Measurements from ENCODE around the gene ZMYND8.

Gene ZMYND8

DNA sequence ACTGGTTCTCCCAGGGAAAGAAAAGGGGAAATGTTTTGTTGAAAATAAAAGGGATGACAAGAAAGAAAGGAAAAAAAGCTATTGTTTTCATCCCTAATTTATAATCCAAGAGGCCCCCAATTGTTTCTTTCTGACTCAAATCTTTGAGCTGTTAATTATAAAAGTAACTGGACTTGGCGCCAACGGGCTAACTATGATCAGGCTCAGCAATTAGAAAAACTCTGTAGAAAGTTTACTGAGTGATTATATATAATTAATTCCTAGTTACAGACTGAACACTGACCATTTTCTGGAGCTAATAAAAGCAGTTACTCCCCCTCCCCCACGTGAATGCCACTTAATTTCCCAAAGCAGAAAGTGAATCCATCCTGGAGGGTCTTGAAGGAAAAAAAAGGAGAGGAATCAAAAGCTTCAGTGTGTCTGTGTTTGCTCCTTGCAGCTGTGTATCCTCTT, 3.2 kb downstream of the ZMYND8 start:
- no peak for DNase-seq (ENCODE audit: low spot score in 2 of 2)
- Mint-ChIP-seq H3K27ac (no peak overlapping the region), H3K4me3 (peak overlapping the region; percentile 83), H3K27me3 (no peaks in the 10 kb centered on the region), H3K36me3 (no peaks in the 10 kb centered on the region), H3K9me3 (no peaks in the 10 kb centered on the region), H3K4me1 (peaks cover 49% of the 10 kb centered on the region)
- no peak for ATAC-seq (ENCODE audit: low read depth)

DNA sequence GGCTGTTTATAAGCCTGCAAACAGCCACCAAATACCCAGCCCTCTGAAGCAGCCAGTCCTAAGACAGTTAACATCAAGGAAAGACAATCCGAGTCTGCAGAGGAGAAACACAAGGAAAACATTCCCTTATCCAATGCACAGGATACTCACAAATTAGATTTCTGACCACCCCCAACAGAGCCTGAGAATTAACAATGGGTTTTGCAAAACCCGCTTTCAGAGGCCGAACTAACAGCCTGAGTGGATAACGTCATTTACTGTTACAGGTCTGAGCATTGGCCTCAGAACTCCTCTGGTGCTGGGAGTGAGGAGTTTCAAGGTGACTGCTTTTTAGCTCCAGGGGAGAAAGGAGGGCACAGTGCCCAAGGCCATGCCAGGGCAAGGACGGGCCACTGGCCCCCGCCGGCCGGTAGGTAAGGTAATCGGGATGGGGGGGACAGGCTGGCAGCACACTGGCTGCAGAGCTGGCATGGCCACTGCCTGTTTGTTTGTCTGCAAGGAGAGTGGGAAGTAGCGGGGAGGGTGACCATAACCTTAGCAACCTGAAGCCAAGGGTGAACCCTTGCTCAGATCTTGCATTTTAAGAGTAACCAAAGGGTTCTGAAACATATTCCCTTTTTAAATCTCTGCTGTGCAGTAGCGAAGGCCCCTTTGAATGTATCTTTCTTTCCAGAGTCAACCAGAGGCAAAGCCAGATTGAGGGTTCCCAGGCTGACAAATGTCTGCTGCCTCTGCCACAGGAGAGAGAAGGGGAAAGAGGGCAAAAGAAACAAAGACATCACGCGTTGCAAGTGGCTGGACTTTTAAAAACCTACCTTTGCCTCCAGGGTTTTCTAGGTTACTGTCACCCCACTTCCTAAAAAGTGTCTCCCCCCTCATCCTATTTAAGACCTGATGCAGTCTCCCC, 3.9 kb downstream of the ZMYND8 start:
- Mint-ChIP-seq H3K27me3 (no peaks in the 10 kb centered on the region), H3K9me3 (no peaks in the 10 kb centered on the region), H3K27ac (no peak overlapping the region), H3K4me1 (peaks cover 47% of the 10 kb centered on the region), H3K4me3 (no peak overlapping the region), H3K36me3 (peaks cover 2% of the 10 kb centered on the region)
- DNase-seq (ENCODE audit: low spot score in 2 of 2) (no peak), ATAC-seq (ENCODE audit: low read depth) (no peak)

DNA sequence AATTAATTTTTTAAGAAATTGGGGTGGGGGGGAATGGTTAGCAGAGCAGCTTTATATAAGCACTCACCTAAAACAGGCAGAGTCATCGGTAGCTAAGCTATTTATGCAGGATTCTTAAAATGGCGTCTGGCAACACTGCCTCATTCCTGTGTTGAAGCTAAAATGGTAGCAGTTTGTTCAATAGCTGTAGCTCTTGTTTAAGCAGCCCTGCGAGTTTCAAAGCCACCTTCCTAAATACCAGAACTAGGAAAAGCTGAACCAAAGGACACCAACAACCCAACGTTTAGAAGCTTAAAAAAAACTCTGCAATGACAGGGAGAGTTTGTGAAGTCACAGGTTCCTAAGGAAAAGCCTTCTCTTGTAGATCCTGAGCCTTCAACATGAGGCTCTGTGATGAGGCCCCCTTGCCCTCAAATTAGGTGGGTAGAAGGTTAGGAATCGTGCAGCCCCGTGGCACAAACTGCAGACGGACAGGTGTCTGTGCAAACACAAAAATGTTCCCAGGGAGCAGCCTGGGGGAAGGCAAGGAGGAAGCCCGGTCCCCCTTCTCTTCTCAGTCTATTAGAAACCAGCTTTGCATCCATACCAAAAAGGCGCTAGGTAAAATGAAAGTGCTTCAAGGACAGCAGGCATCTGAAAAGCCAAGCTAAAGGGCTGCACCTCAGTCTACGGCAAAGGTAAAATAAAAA, 4.7 kb downstream of the ZMYND8 start:
- ATAC-seq (ENCODE audit: low read depth) (peak; percentile 49), DNase-seq (ENCODE audit: low spot score in 2 of 2) (no peak)
- Mint-ChIP-seq H3K27ac (no peak overlapping the region), H3K4me1 (peaks cover 45% of the 10 kb centered on the region), H3K36me3 (peaks cover 6% of the 10 kb centered on the region), H3K4me3 (no peak overlapping the region), H3K9me3 (no peaks in the 10 kb centered on the region), H3K27me3 (no peaks in the 10 kb centered on the region)

DNA sequence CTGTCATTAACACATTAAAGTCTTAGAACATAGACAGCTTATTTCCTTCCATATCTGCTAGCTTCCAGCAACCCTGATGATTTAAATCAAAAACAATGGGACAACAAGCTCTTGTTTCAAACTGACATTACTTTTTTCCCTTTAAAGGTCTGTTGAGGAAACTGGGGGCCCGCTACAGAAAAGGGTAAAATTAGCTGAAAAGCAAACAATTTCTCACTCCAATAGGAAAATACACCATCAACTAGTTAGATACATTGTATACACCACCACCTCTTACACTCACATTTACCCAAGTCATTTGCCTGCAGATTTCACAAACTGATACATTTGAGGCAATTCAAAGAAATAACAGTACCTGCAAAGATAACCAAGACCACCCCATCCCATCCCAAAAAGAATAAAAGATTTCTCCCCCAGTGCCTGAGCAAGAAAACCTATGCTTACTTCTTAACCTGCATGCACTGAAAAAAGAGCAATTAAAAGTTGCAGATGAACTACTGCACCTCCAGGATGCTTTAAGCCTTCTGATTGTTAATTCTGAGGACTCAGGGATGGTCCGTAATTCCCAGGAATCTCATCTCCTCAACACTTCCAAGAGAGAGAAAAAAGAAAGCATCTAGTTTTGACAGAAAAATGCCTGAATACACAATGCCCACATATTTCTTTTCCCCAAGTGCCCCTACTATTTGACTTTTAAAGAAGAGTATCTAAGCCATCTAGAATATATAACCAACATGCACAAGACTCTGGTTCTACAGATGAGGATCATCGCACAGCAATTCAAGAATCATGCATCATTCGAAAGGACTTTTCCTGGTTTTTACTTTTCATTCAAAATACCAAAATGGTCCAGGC, 5.6 kb downstream of the ZMYND8 start:
- H3K4me1 Mint-ChIP-seq: peaks cover 47% of the 10 kb centered on the region
- ATAC-seq (ENCODE audit: low read depth) (no peak), DNase-seq (ENCODE audit: low spot score in 2 of 2) (no peak)
- no peak overlapping the region for H3K27ac Mint-ChIP-seq
- H3K36me3 Mint-ChIP-seq: peaks cover 14% of the 10 kb centered on the region
- no peak overlapping the region for H3K4me3 Mint-ChIP-seq
- no peaks in the 10 kb centered on the region for H3K27me3 Mint-ChIP-seq
- no peaks in the 10 kb centered on the region for H3K9me3 Mint-ChIP-seq

DNA sequence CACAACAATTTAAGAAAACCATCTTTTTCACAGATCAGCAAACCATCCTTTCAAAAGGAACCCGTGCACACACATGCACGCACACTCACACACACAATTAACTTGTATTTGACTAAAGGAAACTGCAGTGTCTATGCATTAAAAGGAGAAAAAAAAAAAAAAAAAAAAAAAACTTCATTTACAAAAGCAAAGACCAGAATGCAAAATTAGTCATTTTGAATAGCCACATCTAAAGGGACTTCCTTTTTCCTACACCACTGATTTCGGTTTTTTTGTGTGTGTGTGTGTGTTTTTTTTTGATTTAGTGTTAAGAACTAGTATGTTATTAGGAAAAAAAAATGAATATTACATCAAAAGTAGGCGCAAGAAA, 6.3 kb downstream of the ZMYND8 start:
- DNase-seq (ENCODE audit: low spot score in 2 of 2) (no peak), ATAC-seq (ENCODE audit: low read depth) (peak; percentile 39)
- peaks cover 43% of the 10 kb centered on the region for H3K4me1 Mint-ChIP-seq
- no peaks in the 10 kb centered on the region for H3K9me3 Mint-ChIP-seq
- H3K27ac Mint-ChIP-seq: no peak overlapping the region
- H3K36me3 Mint-ChIP-seq: peaks cover 15% of the 10 kb centered on the region
- no peak overlapping the region for H3K4me3 Mint-ChIP-seq
- H3K27me3 Mint-ChIP-seq: no peaks in the 10 kb centered on the region

DNA sequence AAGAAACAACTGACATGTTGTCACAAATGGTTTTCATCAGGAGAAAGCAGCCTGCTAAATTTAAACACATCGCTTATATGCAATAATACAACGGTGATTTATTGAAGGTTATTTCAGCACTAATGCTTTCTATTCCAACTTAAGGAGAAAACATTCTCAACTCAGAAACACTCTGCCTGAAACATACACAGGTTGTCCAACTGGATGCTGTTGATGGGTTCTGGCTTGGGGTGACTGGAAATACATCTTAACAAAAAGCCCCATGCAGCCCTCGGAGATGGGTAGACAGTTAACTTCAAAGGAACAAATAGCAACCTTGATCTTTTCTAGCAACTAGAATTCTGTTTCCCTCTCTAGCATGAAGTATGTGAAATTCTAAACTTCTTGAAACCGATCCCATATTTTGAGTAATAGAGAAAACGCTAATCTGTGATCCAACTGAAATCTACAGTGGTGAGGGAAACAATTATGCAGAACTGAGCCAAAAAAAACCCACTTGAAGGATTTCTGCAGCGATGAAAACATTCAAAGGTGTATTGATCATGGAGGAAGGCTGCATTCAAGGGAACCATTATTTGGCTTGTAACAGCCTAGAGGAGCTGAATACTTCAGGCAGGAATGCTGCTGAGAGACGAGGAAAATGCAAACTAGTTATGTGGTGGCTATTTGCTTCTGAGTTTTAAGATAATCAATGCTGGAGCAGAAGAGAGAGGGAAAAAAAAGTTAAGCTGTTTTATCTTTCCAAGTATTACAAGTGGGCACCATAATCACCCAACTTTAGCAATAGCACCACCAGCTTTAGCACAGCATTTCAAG, 6.9 kb downstream of the ZMYND8 start:
- H3K27ac Mint-ChIP-seq: no peak overlapping the region
- peaks cover 39% of the 10 kb centered on the region for H3K4me1 Mint-ChIP-seq
- no peak overlapping the region for H3K4me3 Mint-ChIP-seq
- no peaks in the 10 kb centered on the region for H3K27me3 Mint-ChIP-seq
- H3K9me3 Mint-ChIP-seq: no peaks in the 10 kb centered on the region
- peaks cover 17% of the 10 kb centered on the region for H3K36me3 Mint-ChIP-seq
- DNase-seq (ENCODE audit: low spot score in 2 of 2) (no peak), ATAC-seq (ENCODE audit: low read depth) (no peak)

DNA sequence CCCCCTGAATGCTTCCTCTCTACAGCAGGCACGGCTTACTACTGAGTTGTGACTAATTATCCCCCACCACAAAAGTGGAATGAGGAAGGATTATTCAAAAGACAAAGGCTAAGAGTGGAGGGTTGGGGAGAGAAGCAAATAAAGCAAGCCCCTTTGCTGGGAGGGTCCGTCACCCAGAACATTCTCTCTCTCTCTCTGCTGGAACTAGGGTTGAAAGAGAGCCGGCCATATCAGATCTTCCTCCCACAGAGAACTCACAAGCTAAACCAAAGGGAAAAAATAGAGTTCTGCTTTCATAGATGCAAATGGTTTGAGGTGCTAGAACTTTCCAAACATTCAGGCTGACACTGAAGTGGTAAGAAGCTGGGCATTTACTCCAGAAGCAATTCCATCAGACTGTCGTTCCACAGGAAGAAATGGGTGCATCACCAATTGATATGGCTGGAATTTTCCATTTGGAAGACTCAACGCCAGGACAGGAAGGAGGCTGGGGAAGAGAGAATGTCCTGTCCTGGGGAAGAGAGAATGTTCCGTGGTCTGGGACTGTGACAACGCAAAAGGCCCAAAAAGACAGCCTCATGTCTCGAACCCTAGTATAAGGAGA, 7.9 kb downstream of the ZMYND8 start:
- Mint-ChIP-seq H3K27me3 (no peaks in the 10 kb centered on the region), H3K4me1 (peaks cover 36% of the 10 kb centered on the region), H3K36me3 (peaks cover 22% of the 10 kb centered on the region), H3K4me3 (no peak overlapping the region), H3K27ac (no peak overlapping the region), H3K9me3 (no peaks in the 10 kb centered on the region)
- DNase-seq (ENCODE audit: low spot score in 2 of 2): no peak
- ATAC-seq (ENCODE audit: low read depth): peak; percentile 20

DNA sequence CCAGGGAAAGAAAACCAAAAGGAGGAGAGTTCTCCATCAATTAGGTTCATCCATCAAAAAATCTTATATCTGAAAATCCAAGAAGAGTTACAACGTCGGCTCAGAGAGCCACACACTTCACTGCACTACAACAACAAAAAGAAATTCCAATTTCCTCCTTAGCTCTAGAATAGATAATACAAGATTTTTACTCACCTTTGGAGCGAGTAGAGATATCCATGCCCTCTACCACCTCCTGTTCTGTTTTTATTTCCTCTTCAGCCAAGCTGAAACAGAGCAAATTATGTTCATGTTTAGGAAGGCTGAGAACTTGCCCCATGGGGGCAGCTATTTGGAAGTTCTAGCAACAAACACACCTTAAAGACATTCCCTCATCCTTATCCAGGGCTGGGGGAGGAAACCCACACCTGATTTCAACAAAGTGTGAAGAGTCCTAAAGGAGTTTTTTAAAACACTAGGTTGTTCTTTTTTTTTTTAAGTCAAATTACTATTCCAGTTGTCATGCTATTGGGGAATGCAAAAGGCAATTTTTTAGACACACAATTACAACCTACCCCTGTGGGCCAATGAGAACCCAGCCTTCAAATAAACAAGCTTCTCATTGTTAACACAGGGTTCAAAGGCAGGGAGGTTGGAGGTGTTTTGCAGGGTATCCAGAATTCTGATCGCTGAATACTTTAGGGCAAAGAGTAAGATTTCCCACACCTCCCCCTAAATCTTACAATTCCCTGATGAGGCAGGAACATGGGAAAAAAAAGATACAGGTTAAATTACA, 8.7 kb downstream of the ZMYND8 start:
- Mint-ChIP-seq H3K27me3 (no peaks in the 10 kb centered on the region), H3K4me3 (peak overlapping the region; percentile 39), H3K36me3 (peaks cover 22% of the 10 kb centered on the region), H3K9me3 (no peaks in the 10 kb centered on the region), H3K4me1 (peaks cover 30% of the 10 kb centered on the region), H3K27ac (no peak overlapping the region)
- DNase-seq (ENCODE audit: low spot score in 2 of 2) (no peak), ATAC-seq (ENCODE audit: low read depth) (no peak)

DNA sequence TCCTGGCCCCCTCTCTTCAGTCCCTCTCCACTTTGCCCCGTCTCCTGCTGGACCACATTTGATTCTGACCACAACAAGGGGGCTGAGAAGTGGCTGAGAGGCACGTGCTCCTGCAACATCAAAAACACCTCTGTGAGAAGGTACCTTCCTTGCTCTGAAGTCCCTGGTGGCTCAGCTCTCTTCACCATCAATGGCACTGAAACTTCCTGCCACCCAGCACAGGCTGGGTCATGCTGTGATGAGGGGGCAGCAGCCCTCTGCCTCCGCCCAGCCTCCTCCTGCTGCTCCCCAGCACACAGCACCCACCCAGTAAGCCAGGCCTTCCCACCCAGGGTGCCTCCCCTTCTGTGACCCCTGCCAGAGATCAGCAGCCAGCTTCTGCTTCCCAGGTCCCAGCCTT, 10.3 kb downstream of the ZMYND8 start:
- Mint-ChIP-seq H3K27ac (no peak overlapping the region), H3K4me3 (peak overlapping the region; percentile 70), H3K27me3 (no peaks in the 10 kb centered on the region), H3K9me3 (no peaks in the 10 kb centered on the region), H3K36me3 (peaks cover 24% of the 10 kb centered on the region), H3K4me1 (peaks cover 23% of the 10 kb centered on the region)
- ATAC-seq (ENCODE audit: low read depth) (peak; percentile 44), DNase-seq (ENCODE audit: low spot score in 2 of 2) (no peak)

DNA sequence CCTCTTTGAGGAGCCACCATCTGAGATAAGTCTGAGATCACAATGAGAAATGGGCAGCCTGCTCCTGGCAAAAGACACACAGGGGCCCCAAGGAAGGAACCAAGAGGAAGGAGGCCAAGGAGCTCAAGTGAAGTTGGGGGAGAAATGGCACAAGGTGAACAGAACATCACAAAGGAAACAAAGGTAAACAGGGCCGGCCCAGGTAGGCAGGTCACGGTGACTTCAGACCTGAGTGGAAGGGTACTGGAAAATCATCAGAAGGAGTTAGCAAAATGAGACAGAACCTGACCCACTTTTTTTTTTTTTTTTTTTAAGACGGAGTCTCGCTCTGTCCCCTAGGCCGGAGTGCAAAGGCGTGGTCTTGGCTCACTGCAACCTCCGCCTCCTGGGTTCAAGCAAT, 11.3 kb downstream of the ZMYND8 start:
- no peak for ATAC-seq (ENCODE audit: low read depth)
- H3K9me3 Mint-ChIP-seq: no peaks in the 10 kb centered on the region
- no peak overlapping the region for H3K4me3 Mint-ChIP-seq
- peaks cover 29% of the 10 kb centered on the region for H3K36me3 Mint-ChIP-seq
- H3K4me1 Mint-ChIP-seq: peaks cover 23% of the 10 kb centered on the region
- H3K27me3 Mint-ChIP-seq: no peaks in the 10 kb centered on the region
- H3K27ac Mint-ChIP-seq: peak overlapping the region; percentile 64
- DNase-seq (ENCODE audit: low spot score in 2 of 2): no peak

DNA sequence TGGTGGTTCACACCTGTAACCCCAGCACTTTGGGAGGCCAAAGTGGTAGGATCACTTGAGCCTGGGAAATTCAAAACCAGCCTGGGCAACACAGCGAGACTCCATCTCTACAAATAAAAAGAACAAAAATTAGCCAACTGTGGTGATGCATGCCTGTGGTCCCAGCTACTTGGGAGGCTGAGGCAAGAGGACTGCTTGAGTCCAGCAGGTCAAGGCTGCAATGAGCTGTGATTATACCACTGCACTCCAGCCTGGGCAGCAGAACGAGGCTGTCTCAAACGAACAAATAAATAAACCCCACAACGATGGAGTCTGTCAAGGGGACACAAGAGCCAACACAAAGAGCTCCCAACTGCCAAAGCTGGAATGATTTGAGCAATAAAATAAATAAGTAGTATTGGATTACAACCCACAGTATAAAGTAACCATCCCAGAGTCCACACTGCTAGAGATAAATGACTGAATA, 13.5 kb downstream of the ZMYND8 start:
- Mint-ChIP-seq H3K9me3 (no peaks in the 10 kb centered on the region), H3K27ac (no peak overlapping the region), H3K4me1 (peaks cover 26% of the 10 kb centered on the region), H3K4me3 (no peak overlapping the region), H3K36me3 (peaks cover 33% of the 10 kb centered on the region), H3K27me3 (no peaks in the 10 kb centered on the region)
- DNase-seq (ENCODE audit: low spot score in 2 of 2) (no peak), ATAC-seq (ENCODE audit: low read depth) (no peak)

DNA sequence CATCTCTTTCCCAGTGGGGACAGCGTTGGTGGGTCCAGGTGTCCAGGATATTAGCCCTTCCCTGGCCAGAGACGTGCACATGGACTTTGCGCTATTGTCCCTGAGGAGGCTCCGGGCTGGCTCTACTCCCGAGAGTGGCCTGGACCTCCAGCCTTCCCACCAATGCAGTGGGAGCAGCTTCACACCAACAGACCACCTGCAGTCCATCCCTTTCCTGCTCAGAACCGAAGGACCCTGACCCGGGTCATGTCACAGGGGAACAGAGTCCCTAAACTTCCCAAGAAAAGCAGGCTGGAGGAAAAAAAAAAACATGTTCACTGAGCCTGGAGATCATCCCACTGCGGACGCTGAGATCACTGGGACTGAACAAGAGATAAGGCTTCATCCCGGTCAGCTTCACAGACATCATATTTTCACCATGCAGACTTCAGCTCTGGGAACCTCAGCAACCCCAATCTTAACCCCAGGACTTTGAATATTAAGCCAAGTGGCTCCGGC, 18.3 kb downstream of the ZMYND8 start:
- H3K9me3 Mint-ChIP-seq: no peaks in the 10 kb centered on the region
- ATAC-seq (ENCODE audit: low read depth) (no peak), DNase-seq (ENCODE audit: low spot score in 2 of 2) (no peak)
- H3K27ac Mint-ChIP-seq: no peak overlapping the region
- no peaks in the 10 kb centered on the region for H3K27me3 Mint-ChIP-seq
- peaks cover 15% of the 10 kb centered on the region for H3K36me3 Mint-ChIP-seq
- H3K4me3 Mint-ChIP-seq: no peak overlapping the region
- H3K4me1 Mint-ChIP-seq: peaks cover 21% of the 10 kb centered on the region
